ENCODE data around the gene TMEM41B.

The TMEM41B gene

GRCh38 chr11:9316334-9316733 lies 1.9 kb upstream of the TMEM41B start:
- TF ChIP-seq CTCF (IDR thresholded peaks at IDR 0.05; ENCODE audit: control insufficient read depth, extremely low read depth, insufficient read depth) = no peak
- no peak overlapping the region for H3K4me3 ChIP-seq (ENCODE audit: low read depth, low read length)
- no peak for DNase-seq (ENCODE audit: low read depth)

GRCh38 chr11:9315078-9315688 lies 790 bp upstream of the TMEM41B start:
- no peak for DNase-seq (ENCODE audit: low read depth)
- peak overlapping the region; percentile 96 for H3K4me3 ChIP-seq (ENCODE audit: low read depth, low read length)
- TF ChIP-seq CTCF (IDR thresholded peaks at IDR 0.05; ENCODE audit: control insufficient read depth, extremely low read depth, insufficient read depth) = no peak

- H3K4me3 ChIP-seq (ENCODE audit: low read depth, low read length) = peak overlapping the region; percentile 96
- no peak for TF ChIP-seq CTCF (IDR thresholded peaks at IDR 0.05; ENCODE audit: control insufficient read depth, extremely low read depth, insufficient read depth)
- DNase-seq (ENCODE audit: low read depth) = peak; percentile 10
Measured at GRCh38 chr11:9313648-9314290, 624 bp downstream of the TMEM41B start.

GRCh38 chr11:9310485-9311090 lies 3.8 kb downstream of the TMEM41B start:
- no peak for DNase-seq (ENCODE audit: low read depth)
- TF ChIP-seq CTCF (IDR thresholded peaks at IDR 0.05; ENCODE audit: control insufficient read depth, extremely low read depth, insufficient read depth) = no peak

GRCh38 chr11:9304178-9304577 lies 10.2 kb downstream of the TMEM41B start:
- no peak for TF ChIP-seq CTCF (IDR thresholded peaks at IDR 0.05; ENCODE audit: control insufficient read depth, extremely low read depth, insufficient read depth)
- no peak overlapping the region for H3K4me3 ChIP-seq (ENCODE audit: low read depth, low read length)
- no peak for DNase-seq (ENCODE audit: low read depth)

More at GRCh38 chr11:9310485-9311090, 3.8 kb downstream of the TMEM41B start:
- H3K4me3 ChIP-seq (ENCODE audit: low read depth, low read length) = no peak overlapping the region

GRCh38 chr11:9302448-9302847 lies 11.9 kb downstream of the TMEM41B start:
- TF ChIP-seq CTCF (IDR thresholded peaks at IDR 0.05; ENCODE audit: control insufficient read depth, extremely low read depth, insufficient read depth) = no peak
- DNase-seq (ENCODE audit: low read depth) = no peak
- no peak overlapping the region for H3K4me3 ChIP-seq (ENCODE audit: low read depth, low read length)
